Measurements from ENCODE around the gene PLIN4.
A peak's percentile ranks its signal among the peaks of the same experiment; 100 is the strongest.

Gene PLIN4

DNA sequence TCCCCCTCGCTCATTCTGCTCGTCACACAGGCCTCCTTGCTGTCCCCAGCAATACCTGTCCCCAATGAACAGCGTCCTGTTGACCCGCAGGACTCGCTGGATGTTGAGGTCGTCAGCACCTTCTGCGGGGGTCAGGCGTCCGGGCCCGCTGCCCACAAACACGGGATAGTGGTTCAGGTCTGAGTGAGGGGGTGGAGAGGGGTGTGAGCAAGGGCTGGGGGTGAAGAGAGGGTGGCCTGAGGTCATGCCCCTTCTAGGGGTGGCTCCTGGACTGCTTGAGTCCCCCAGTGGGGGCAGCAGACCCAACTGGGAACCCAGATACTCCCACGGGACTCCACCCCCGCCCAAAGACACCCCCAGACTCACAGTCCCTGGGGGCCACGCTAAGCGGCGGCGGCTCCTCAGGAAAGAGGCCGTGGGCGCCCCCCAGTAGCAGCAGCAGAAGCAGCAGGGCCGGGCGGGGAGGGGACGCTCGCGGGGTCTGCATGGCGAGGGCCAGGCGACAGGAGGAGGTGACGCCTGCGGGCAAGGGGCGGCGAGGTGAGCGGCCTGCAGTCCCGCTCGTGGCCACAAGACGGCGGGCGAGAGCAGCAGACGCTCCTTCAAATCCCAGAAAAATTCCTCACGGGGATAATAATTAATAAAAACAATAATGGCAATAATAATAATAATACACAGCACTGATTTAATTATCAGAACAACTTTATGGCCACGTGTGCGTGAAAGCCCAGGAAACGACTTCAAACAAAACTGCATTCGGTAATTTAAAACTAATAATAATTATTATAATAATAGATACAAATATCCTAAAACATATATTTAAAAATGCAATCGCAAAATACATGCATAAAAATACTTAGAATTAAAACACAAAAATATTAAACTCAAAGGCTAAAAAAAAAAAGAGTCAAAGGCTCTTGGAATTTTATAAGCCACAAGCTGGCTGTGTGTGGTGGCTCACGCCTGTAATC lies 40.0 kb upstream of the PLIN4 start:
- H3K27ac ChIP-seq: 0 out of 2 replicates have a peak overlapping the region, but pooled peaks have one; percentile 43
- TF ChIP-seq, protein P1, sequence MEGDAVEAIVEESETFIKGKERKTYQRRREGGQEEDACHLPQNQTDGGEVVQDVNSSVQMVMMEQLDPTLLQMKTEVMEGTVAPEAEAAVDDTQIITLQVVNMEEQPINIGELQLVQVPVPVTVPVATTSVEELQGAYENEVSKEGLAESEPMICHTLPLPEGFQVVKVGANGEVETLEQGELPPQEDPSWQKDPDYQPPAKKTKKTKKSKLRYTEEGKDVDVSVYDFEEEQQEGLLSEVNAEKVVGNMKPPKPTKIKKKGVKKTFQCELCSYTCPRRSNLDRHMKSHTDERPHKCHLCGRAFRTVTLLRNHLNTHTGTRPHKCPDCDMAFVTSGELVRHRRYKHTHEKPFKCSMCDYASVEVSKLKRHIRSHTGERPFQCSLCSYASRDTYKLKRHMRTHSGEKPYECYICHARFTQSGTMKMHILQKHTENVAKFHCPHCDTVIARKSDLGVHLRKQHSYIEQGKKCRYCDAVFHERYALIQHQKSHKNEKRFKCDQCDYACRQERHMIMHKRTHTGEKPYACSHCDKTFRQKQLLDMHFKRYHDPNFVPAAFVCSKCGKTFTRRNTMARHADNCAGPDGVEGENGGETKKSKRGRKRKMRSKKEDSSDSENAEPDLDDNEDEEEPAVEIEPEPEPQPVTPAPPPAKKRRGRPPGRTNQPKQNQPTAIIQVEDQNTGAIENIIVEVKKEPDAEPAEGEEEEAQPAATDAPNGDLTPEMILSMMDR (IDR thresholded peaks at IDR 0.05): peak; percentile 95
- TF ChIP-seq ZFX (IDR thresholded peaks at IDR 0.05; ENCODE audit: borderline replicate concordance): no peak

DNA sequence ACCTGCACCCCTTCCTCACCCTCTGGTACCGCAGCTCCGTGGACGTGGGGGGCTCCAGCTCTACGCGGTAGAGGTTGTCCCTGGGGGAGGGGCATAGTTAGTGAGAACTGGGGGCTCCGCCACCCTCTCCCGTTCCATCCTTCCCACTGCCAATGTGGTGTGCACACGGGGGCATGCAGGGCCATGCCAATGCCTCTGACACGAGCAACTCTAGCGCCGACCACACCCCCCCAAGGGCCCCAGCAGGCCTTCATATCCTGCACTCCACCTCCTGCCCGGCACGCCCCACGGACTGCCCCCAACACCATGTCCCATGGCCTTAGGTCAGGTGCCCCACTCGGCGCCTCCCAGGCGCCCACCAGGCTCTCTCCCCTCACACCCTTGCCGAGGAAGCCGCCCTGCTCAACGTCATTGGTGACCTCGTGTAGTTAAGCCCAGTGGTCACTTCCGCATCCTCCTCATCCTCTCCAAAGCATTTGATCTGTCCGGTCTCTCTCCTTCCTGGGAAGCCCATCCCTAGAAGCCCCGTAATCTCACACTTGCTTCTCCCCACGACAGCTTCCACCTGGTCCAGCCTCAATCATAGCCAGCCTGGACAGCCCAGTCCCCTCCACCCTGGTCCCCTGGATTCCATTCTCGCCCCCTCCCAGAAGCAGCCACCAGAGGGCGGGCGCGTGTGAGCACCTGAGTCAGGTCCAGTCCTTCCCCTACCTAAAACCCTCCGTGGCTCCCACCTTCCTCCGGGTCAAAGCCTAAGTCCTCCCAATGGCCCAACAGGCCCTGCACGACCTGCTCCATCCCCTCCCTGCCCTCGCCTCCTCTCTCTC lies 39.1 kb upstream of the PLIN4 start:
- TF ChIP-seq, protein P1 (IDR thresholded peaks at IDR 0.05): peak; percentile 33
- no peak for TF ChIP-seq ZFX (IDR thresholded peaks at IDR 0.05; ENCODE audit: borderline replicate concordance)

DNA sequence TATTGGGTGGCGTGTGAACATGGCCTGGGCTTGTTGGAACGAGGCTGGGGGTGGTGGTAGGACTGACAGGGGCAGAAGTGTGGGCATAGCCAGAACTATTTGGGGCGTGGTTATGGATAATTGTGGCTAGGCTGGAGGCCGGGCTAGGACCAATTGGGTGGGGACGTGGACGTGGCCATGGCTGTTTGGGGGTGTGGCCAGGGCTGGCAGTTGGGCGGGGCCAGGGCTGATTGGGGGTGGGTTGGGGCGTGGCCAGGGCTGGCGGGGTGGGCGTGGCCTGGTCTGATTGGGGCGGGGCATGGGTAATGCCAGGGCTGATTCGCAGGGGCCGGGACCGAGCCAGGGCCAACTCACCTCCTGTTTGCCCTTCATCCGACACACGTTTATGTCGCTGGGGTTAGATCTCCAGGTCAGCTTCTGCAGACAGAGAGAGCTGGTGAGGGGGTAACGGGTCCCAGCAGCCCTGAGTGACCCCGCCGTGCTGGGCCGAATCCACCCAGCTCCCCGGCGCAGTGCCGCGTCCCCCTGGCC lies 38.4 kb upstream of the PLIN4 start:
- TF ChIP-seq, protein P1 (IDR thresholded peaks at IDR 0.05): no peak
- TF ChIP-seq ZFX (IDR thresholded peaks at IDR 0.05; ENCODE audit: borderline replicate concordance): no peak
- H3K27ac ChIP-seq: peak overlapping the region; percentile 47

More for the DNA sequence above, 39.1 kb upstream of the PLIN4 start:
- peak overlapping the region; percentile 43; the same call in 1 of the 2 replicates for H3K27ac ChIP-seq

DNA sequence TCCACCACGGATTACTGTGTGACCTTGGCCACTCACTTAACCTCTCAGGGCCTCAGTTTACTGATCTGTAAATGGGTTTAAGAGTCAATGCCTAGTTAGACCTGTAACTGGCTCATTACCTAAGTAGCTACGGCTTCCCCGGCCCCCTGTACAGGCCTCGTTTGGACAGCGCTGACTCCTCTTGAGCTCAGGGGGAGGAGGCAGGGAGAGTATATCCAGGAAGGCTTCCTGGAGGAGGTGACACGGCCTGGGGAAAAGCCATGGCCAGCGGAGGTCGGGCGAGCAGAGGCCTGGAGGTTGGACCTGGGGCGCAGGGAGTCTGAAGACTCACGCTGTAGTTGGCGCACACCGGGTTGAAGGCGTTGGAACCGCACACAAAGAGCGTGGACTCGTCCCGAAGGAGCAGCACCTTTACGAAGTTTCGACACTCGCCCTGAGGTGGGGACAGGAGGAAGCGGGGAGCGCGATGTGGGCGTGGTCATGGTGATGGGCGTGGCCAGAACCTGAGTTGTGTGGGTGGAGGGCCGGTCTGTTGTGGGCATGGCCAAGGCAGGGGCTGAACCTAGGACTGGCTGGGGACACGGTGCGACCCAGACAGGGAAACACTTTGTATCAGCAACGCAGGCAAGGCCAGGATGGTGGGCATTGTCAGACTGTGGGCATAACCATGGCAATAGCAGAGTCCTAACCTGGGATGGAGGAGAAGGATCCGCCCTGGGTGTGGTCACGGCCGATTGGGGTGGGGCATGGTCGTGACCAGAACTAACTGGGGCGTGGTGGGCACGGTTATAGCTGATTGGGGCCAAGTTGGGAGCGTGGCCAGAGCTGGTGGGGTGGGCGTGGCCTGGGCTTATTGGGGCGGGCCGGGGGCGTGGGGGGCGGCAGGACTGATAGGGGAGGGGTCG lies 37.6 kb upstream of the PLIN4 start:
- no peak for TF ChIP-seq ZFX (IDR thresholded peaks at IDR 0.05; ENCODE audit: borderline replicate concordance)
- TF ChIP-seq, protein P1 (IDR thresholded peaks at IDR 0.05): no peak
- H3K27ac ChIP-seq: peak overlapping the region; percentile 47

DNA sequence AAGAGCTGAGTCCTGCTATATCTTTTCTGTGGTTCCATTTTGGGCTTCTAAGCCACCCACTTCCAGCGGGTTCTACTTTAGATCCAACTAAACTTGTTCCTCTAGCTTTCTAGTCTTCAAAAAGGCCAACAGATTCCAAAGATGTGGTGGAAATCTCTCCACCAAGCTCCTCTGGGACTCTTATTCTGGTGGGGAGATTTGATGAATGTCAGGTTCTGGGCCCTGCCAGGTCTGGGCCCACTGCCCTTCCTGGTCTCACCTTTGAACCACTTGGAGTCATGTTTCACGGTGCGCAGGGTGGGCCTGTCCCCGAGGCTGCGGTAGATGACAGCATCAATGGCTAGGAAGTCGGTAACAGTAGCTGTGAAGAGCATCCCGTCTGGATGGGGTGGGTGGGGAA lies 36.4 kb upstream of the PLIN4 start:
- TF ChIP-seq, protein P1 (IDR thresholded peaks at IDR 0.05): no peak
- no peak for TF ChIP-seq ZFX (IDR thresholded peaks at IDR 0.05; ENCODE audit: borderline replicate concordance)
- no peak overlapping the region for H3K27ac ChIP-seq

DNA sequence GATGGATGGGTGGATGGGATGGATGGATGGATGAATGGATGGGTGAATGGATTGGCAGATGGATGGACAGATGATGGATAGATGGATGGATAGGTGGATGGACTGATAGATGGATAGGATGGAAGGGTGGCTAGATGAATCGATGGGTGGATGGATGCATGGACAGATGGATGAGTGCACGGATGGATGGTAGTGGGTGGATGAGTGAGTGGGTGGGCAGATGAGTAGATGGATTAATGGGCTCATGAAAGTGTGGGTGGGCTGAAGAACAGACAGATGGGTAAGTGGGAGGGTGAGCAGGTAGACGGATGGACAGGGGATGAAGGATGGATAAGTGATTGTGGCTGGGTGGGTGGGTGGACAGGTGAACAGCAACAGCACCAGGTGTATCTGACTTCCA lies 35.5 kb upstream of the PLIN4 start:
- TF ChIP-seq, protein P1 (IDR thresholded peaks at IDR 0.05): no peak
- no peak for TF ChIP-seq ZFX (IDR thresholded peaks at IDR 0.05; ENCODE audit: borderline replicate concordance)
- no peak overlapping the region for H3K27ac ChIP-seq

All from 22Rv1 (cell line).